GM12878 (cell line): Measurements from ENCODE around the gene SLC15A5. TPM values are rescaled to one million over a fixed set of nuclear protein-coding genes. Genes with fewer than 3 reads are reported as not detected.

Experiments
- ATAC-seq: fragments of 200-7000 bp; cut with Tn5 transposase; 3 replicates; pipeline ENCODE4 v1.9.1; 2020; ENCODE audit warnings: mild to moderate bottlenecking, moderate library complexity
- BruUV-seq: library from RNA; stranded (reverse); fragments of 400-500 nt; replicated peaks from 2 replicates; lab custom pipeline; 2021; lab: Mats Ljungman, UMichigan
- CTCF ChIA-PET: fragments of 300-600 bp; sonication (Branson Sonifier 250); formaldehyde crosslinking; extraction: SDS; loops from one replicate; lab custom pipeline; 2021; ENCODE audit warnings: inconsistent platforms; lab: Yijun Ruan, JAX
- POLR2A ChIA-PET: fragments of 350-600 bp; formaldehyde crosslinking; extraction: SDS; loops from one replicate; lab custom pipeline; 2021; ENCODE audit warnings: inconsistent platforms; lab: Charles Lee
- RAD21 ChIA-PET: fragments of 300-600 bp; sonication (Branson Sonifier 250); formaldehyde crosslinking; loops from one replicate; lab custom pipeline; 2023; ENCODE audit warnings: antibody characterized with exemption; ENCODE audit not compliant: unreplicated experiment; lab: Charles Lee
- SMC1A ChIA-PET: fragments of 300-600 bp; sonication (Branson Sonifier 250); formaldehyde crosslinking; loops from one replicate; lab custom pipeline; 2023; ENCODE audit not compliant: unreplicated experiment, uncharacterized antibody; lab: Charles Lee
- DNase-seq: peaks from one replicate; pipeline ENCODE4 v3.0.0-alpha.2; 2011; ENCODE audit warnings: low read depth, low spot score
- FAIRE-seq: peaks from 3 replicates; lab custom pipeline; 2011; peaks lifted over from hg19 to GRCh38; lab: Jason Lieb, UNC
- H2AFZ ChIP-seq: 2 replicates; pipeline ENCODE4 v1.6.0; 2011; ENCODE audit warnings: low read depth, low read length, control low read depth; ENCODE audit not compliant: control insufficient read depth
- H3K27ac ChIP-seq: 2 replicates; pipeline ENCODE4 v1.5.1; 2011; ENCODE audit warnings: control low read depth; ENCODE audit not compliant: control insufficient read depth, insufficient read depth
- H3K27me3 ChIP-seq, 2 experiments: replicated peaks in 1 of 2; 2 replicates each; pipeline versions ENCODE4 v1.6.0 to v1.6.1; 2011; ENCODE audit warnings: low read length in 1 of 2; ENCODE audit not compliant: control insufficient read depth in 2 of 2, insufficient read depth in 2 of 2
- H3K36me3 ChIP-seq, 2 experiments: 2 replicates each; pipeline ENCODE4 v1.5.1; 2011; ENCODE audit warnings: low read length in 1 of 2; ENCODE audit not compliant: control insufficient read depth in 2 of 2, insufficient read depth in 2 of 2
- H3K4me1 ChIP-seq: 2 replicates; pipeline ENCODE4 v1.6.1; 2011; ENCODE audit warnings: mild to moderate bottlenecking, low read length, moderate library complexity, mixed read lengths; ENCODE audit not compliant: control insufficient read depth, insufficient read depth
- H3K4me2 ChIP-seq: 2 replicates; pipeline ENCODE4 v1.6.0; 2011; ENCODE audit warnings: control low read depth; ENCODE audit not compliant: control insufficient read depth, insufficient read depth
- H3K4me3 ChIP-seq: fragments of 200-600 bp; sonication (generic); 2 replicates; pipeline ENCODE4 v1.5.1; 2016
- H3K79me2 ChIP-seq: 2 replicates; pipeline ENCODE4 v1.6.0; 2011; ENCODE audit warnings: low read length; ENCODE audit not compliant: control insufficient read depth, insufficient read depth
- H3K9ac ChIP-seq: 2 replicates; pipeline ENCODE4 v1.8.0; 2011; ENCODE audit warnings: low read length, control low read depth, mixed read lengths; ENCODE audit not compliant: control insufficient read depth, insufficient read depth
- H3K9me3 ChIP-seq: replicated peaks from 3 replicates; pipeline ENCODE4 v1.5.1; 2011; ENCODE audit warnings: mild to moderate bottlenecking, low read length; ENCODE audit not compliant: control insufficient read depth, insufficient read depth
- H4K20me1 ChIP-seq: 2 replicates; pipeline ENCODE4 v1.6.0; 2011; ENCODE audit not compliant: control insufficient read depth, insufficient read depth
- BCL11A ChIP-seq: IDR thresholded peaks from 2 replicates; pipeline ENCODE4 v1.6.1; 2011; ENCODE audit warnings: low read depth, low read length
- CHD1 ChIP-seq: IDR thresholded peaks from 2 replicates; pipeline ENCODE4 v1.6.1; 2012; ENCODE audit warnings: low read depth, low read length, improper control_type of control experiment
- HDAC6 ChIP-seq: fragments of 200-600 bp; sonication (generic); IDR thresholded peaks from one replicate; pipeline ENCODE4 v1.8.0; 2017; ENCODE audit warnings: antibody characterized with exemption; ENCODE audit not compliant: unreplicated experiment
- IKZF1 ChIP-seq: fragments of 450-650 bp; conservative IDR thresholded peaks from 2 replicates; pipeline ENCODE4 v1.6.1; 2017; ENCODE audit warnings: antibody characterized with exemption, mild to moderate bottlenecking
- JUNB ChIP-seq: IDR thresholded peaks from 2 replicates; pipeline ENCODE4 v1.6.1; 2016; ENCODE audit warnings: antibody characterized with exemption, mild to moderate bottlenecking
- MEF2A ChIP-seq: IDR thresholded peaks from 2 replicates; pipeline ENCODE4 v1.6.1; 2011; ENCODE audit warnings: low read depth, mild to moderate bottlenecking, low read length, moderate library complexity; ENCODE audit not compliant: insufficient read depth
- MEF2B ChIP-seq: fragments of 450-650 bp; IDR thresholded peaks from 2 replicates; pipeline ENCODE4 v1.6.1; 2018; ENCODE audit warnings: mild to moderate bottlenecking, moderate library complexity; ENCODE audit not compliant: partially characterized antibody, poor library complexity, severe bottlenecking
- NBN ChIP-seq: fragments of 450-650 bp; IDR thresholded peaks from 2 replicates; pipeline ENCODE4 v1.6.1; 2016
- NFYA ChIP-seq: IDR thresholded peaks from 2 replicates; pipeline ENCODE4 v1.6.1; 2011; ENCODE audit warnings: low read depth, mild to moderate bottlenecking, low read length, improper control_type of control experiment, borderline replicate concordance
- NFYB ChIP-seq: IDR thresholded peaks from 2 replicates; pipeline ENCODE4 v1.6.1; 2011; ENCODE audit warnings: low read depth, mild to moderate bottlenecking, low read length, improper control_type of control experiment, moderate library complexity; ENCODE audit not compliant: insufficient read depth
- NR2C1 ChIP-seq: fragments of 450-650 bp; IDR thresholded peaks from 2 replicates; pipeline ENCODE4 v1.6.1; 2017; ENCODE audit warnings: antibody characterized with exemption, mild to moderate bottlenecking, moderate library complexity
- POU2F2 ChIP-seq: IDR thresholded peaks from 3 replicates; pipeline ENCODE4 v1.6.1; 2011; ENCODE audit warnings: low read depth, mild to moderate bottlenecking, low read length, borderline replicate concordance
- RAD51 ChIP-seq: fragments of 450-650 bp; IDR thresholded peaks from 2 replicates; pipeline ENCODE4 v1.6.1; 2016; ENCODE audit warnings: moderate library complexity, mild to moderate bottlenecking, inconsistent platforms
- RB1 ChIP-seq: fragments of 450-650 bp; formaldehyde crosslinking; IDR thresholded peaks from 2 replicates; pipeline ENCODE4 v1.6.1; 2017; ENCODE audit warnings: mild to moderate bottlenecking, borderline replicate concordance
- RELA ChIP-seq: fragments of 450-650 bp; IDR thresholded peaks from 2 replicates; pipeline ENCODE4 v1.8.0; 2014; ENCODE audit warnings: borderline replicate concordance; ENCODE audit not compliant: partially characterized antibody
- RFX5 ChIP-seq: IDR thresholded peaks from 2 replicates; pipeline ENCODE4 v1.6.1; 2011; ENCODE audit warnings: low read depth, low read length, improper control_type of control experiment
- SPI1 ChIP-seq: IDR thresholded peaks from 2 replicates; pipeline ENCODE4 v1.6.1; 2011; ENCODE audit warnings: low read depth, mild to moderate bottlenecking, low read length, moderate library complexity, borderline replicate concordance; ENCODE audit not compliant: insufficient read depth
- SREBF2 ChIP-seq: IDR thresholded peaks from 2 replicates; pipeline ENCODE4 v1.6.1; 2012; ENCODE audit warnings: mild to moderate bottlenecking, low read length
- SRF ChIP-seq, 2 experiments: IDR thresholded peaks; 2 replicates each; pipeline ENCODE4 v1.6.1; 2011; ENCODE audit warnings: low read depth in 2 of 2, low read length in 2 of 2, mild to moderate bottlenecking in 1 of 2, moderate library complexity in 1 of 2
- STAT1 ChIP-seq: fragments of 450-650 bp; conservative IDR thresholded peaks from 2 replicates; pipeline ENCODE4 v1.6.1; 2014; ENCODE audit warnings: antibody characterized with exemption, mild to moderate bottlenecking
- YBX1 ChIP-seq: fragments of 450-650 bp; IDR thresholded peaks from 2 replicates; pipeline ENCODE4 v1.6.1; 2016; ENCODE audit warnings: antibody characterized with exemption
- WGBS: methylation state at CpG from one replicate; pipeline ENCODE4 v1.1.6; 2016; ENCODE audit warnings: low lambda C conversion rate; ENCODE audit not compliant: insufficient replicate concordance, insufficient coverage; ENCODE audit errors: missing lambda C conversion rate; 5-methylcytosine and 5-hydroxymethylcytosine counted together
- in situ Hi-C: fragments of 300-500 bp; cut with MboI; formaldehyde crosslinking; loops from 9 replicates; pipeline ENCODE4 v1.14.3; 2018; ENCODE audit warnings: mixed read lengths
- intact Hi-C: fragments of 100-400 bp; cut with micrococcal nuclease; formaldehyde crosslinking; loops from one replicate; pipeline ENCODE4 v1.14.2; 2022; ENCODE audit not compliant: unreplicated experiment
- polyA plus RNA-seq, 11 experiments: library from polyadenylated mRNA; depleted of rRNA in 4 of 11; unstranded in 6 of 11; stranded (reverse) in 5 of 11; fragments of >200 nt; fragmentation: Nextera tagmentation in 4 of 11; fragmentation: Illumina TruSeq in 1 of 11; extraction: Ambion mirVana in 4 of 11; extraction: Trizol in 1 of 11; gene quantifications; 1 replicate in 1 of 11; 2 replicates in 10 of 11; pipeline versions ENCODE4 v1.2.1 to v1.2.3, GENCODE V29; 2011 to 2016; ENCODE audit warnings: inconsistent platforms in 2 of 11, missing spikeins in 2 of 11, low read depth in 1 of 11
- total RNA-seq, 4 experiments: library from RNA; depleted of rRNA in 3 of 4; stranded (reverse); fragments of >200 nt in 3 of 4; fragmentation: Illumina TruSeq in 1 of 4; extraction: Trizol in 1 of 4; gene quantifications; 2 replicates each; pipeline versions ENCODE4 v1.2.1 to v1.2.3, GENCODE V29; 2013 to 2021
- TF ChIP-seq, protein P1 (sequence below): fragments of 450-650 bp; IDR thresholded peaks from 2 replicates; pipeline ENCODE4 v1.6.1; 2017; ENCODE audit warnings: mild to moderate bottlenecking, low read depth, inconsistent platforms; ENCODE audit not compliant: poor library complexity, severe bottlenecking

Gene SLC15A5
- total and polyA plus RNA-seq, 10 of the 15 experiments (the other 5 are each of a cell fraction or from before 2014, with no cell fraction given): not detected

DNA sequence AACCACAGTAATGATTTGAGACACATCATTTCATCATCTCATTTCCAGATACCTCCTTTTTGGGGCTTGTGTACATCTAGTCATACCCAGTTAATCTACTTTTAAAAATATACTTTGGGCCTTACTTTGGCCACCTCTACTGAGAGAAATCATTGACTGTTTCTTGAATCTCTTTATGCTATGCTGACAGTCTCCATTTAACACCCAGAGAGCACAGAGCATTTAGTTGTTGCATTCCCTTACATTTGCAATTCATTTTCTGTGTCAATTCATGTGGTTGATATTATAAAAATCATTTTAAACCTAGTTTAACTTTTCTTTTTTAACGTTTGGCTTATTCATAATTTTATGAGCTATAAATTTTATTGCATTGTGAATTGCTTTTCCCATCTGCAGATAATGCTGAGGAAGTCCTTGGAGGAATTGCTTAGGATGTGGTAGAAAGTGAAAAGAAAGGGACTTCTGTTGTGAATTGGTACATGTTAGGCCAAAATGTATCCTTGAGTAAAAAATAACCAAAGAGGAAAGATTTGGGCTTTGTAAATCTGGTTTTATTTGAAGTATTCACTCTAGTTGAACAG is 17.0 kb upstream of the SLC15A5 start:
- SMC1A ChIA-PET: interaction anchor here (1.0 to 1.2 kb wide), 2 partner anchors 58 to 88 kb away, joined by 3 read pairs; no protein-coding TSS in a partner anchor

DNA sequence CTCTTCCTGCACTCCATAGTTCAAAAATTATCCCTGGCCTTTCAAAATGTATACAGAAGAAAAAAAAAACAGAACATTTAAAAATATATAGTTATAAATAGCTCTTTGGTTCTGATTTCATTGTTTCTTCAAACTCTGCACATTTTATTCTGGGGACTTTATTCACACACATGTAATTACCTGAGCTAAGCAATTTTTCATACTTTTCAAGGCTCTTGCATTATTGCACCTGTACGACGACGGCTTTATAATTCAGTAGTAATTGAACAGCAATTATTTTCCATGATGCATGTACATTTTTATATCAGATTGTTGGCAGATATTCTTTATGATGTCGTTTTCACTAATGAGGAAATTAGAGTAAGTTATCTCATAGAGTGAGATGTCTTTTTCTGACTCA is 13.5 kb upstream of the SLC15A5 start:
- Histone ChIP-seq H3K4me2 (no peak overlapping the region), H2AFZ (no peak overlapping the region), H3K27me3 (no peaks in the 10 kb centered on the region), H4K20me1 (no peaks in the 10 kb centered on the region), H3K4me3 (no peak overlapping the region), H3K79me2 (no peaks in the 10 kb centered on the region), H3K9ac (no peak overlapping the region), H3K4me1 (no peaks in the 10 kb centered on the region), H3K27ac (no peak overlapping the region), H3K36me3 (no peaks in the 10 kb centered on the region), H3K9me3 (no peaks in the 10 kb centered on the region)
- TF ChIP-seq SREBF2 (no peak), NBN (no peak), RB1 (no peak), IKZF1 (no peak), BCL11A (no peak), POU2F2 (no peak), HDAC6 (no peak), YBX1 (no peak)
- TF ChIP-seq, protein P1, sequence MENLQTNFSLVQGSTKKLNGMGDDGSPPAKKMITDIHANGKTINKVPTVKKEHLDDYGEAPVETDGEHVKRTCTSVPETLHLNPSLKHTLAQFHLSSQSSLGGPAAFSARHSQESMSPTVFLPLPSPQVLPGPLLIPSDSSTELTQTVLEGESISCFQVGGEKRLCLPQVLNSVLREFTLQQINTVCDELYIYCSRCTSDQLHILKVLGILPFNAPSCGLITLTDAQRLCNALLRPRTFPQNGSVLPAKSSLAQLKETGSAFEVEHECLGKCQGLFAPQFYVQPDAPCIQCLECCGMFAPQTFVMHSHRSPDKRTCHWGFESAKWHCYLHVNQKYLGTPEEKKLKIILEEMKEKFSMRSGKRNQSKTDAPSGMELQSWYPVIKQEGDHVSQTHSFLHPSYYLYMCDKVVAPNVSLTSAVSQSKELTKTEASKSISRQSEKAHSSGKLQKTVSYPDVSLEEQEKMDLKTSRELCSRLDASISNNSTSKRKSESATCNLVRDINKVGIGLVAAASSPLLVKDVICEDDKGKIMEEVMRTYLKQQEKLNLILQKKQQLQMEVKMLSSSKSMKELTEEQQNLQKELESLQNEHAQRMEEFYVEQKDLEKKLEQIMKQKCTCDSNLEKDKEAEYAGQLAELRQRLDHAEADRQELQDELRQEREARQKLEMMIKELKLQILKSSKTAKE: no peak
- CTCF ChIA-PET: no interaction called here
- RAD21 ChIA-PET: no interaction called here
- no peak for FAIRE-seq
- in situ Hi-C loops: no loop called here
- intact Hi-C loops: no loop called here
- no TSS peak for BruUV-seq
- no peak for DNase-seq
- SMC1A ChIA-PET: interaction anchor here (0.7 kb wide), 1 partner anchor 87 kb away, joined by 3 read pairs; no protein-coding TSS in a partner anchor
- ATAC-seq: no peak
- WGBS: 29% methylated on average over 4 of the region's 4 CpGs
- POLR2A ChIA-PET: no interaction called here

More for the DNA sequence above, 17.0 kb upstream of the SLC15A5 start:
- DNase-seq (no peak), FAIRE-seq (no peak), ATAC-seq (no peak)
- no peak overlapping the region for H2AFZ ChIP-seq
- TF ChIP-seq NFYA (no peak), MEF2B (no peak), SPI1 (no peak), STAT1 (no peak), SRF (IDR thresholded peaks at IDR 0.05; ENCODE audit: low read depth in 2 of 2, low read length in 2 of 2) (no peak), CHD1 (no peak), JUNB (no peak), NFYB (no peak), NR2C1 (no peak), RELA (no peak), RFX5 (no peak), MEF2A (no peak), RAD51 (no peak)
- H3K36me3 ChIP-seq: no peaks in the 10 kb centered on the region
- ChIA-PET POLR2A (no interaction called here), CTCF (interaction anchor here (0.9 kb wide), 1 partner anchor 9 kb away, joined by 3 read pairs; no protein-coding TSS in a partner anchor), RAD21 (no interaction called here)
- no peaks in the 10 kb centered on the region for H3K79me2 ChIP-seq
- no peaks in the 10 kb centered on the region for H3K9me3 ChIP-seq
- no peaks in the 10 kb centered on the region for H3K27me3 ChIP-seq
- no peak overlapping the region for H3K27ac ChIP-seq
- no peaks in the 10 kb centered on the region for H3K4me1 ChIP-seq
- no peak overlapping the region for H3K4me3 ChIP-seq
- H3K9ac ChIP-seq: no peak overlapping the region
- WGBS: 0% methylated on average over 1 of the region's 1 CpG
- in situ Hi-C loops (no loop called here), intact Hi-C loops (no loop called here)
- no TSS peak for BruUV-seq
- H3K4me2 ChIP-seq: no peak overlapping the region
- no peaks in the 10 kb centered on the region for H4K20me1 ChIP-seq
